K562 (cell line): Measurements from ENCODE around the gene POLR3H.

Source experiments
- CBX3 ChIP-seq, 2 experiments: IDR thresholded peaks; 1 replicate in 1 of 2; 2 replicates in 1 of 2; pipeline ENCODE4 v1.6.1; 2012; ENCODE audit warnings: inconsistent platforms in 2 of 2, low read length in 2 of 2, borderline replicate concordance in 1 of 2, control low read depth in 1 of 2
- ERF ChIP-seq: fragments of 450-650 bp; formaldehyde crosslinking; IDR thresholded peaks from 2 replicates; pipeline ENCODE4 v1.4.0; 2020; ENCODE audit warnings: mild to moderate bottlenecking, mixed read lengths
- EZH2 ChIP-seq: IDR thresholded peaks from 2 replicates; pipeline ENCODE4 v1.6.1; 2012; ENCODE audit warnings: low read depth, mild to moderate bottlenecking, inconsistent platforms, low read length, borderline replicate concordance
- GABPB2 ChIP-seq: fragments of 250-450 bp; sonication (Bioruptor Pico); conservative IDR thresholded peaks from 2 replicates; pipeline ENCODE4 v1.5.1; 2021; ENCODE audit warnings: mild to moderate bottlenecking
- GATA2 ChIP-seq: sonication (generic); formaldehyde crosslinking; IDR thresholded peaks from 2 replicates; pipeline ENCODE4 v1.4.0; 2020; ENCODE audit warnings: mild to moderate bottlenecking, missing genetic modification reagents
- TGIF2 ChIP-seq: sonication (generic); formaldehyde crosslinking; IDR thresholded peaks from 2 replicates; pipeline ENCODE4 v1.8.1; 2022; ENCODE audit warnings: mild to moderate bottlenecking, missing genetic modification reagents, moderate library complexity
- ZBTB8A ChIP-seq: fragments of 450-650 bp; IDR thresholded peaks from 2 replicates; pipeline ENCODE4 v1.6.1; 2018; ENCODE audit warnings: mild to moderate bottlenecking, moderate library complexity; ENCODE audit not compliant: partially characterized antibody
- ZNF274 ChIP-seq: IDR thresholded peaks from 2 replicates; pipeline ENCODE4 v1.6.1; 2011; ENCODE audit warnings: low read depth, mild to moderate bottlenecking, low read length, moderate library complexity, borderline replicate concordance
- TF ChIP-seq, protein P1 (sequence below): sonication (generic); formaldehyde crosslinking; IDR thresholded peaks from 2 replicates; pipeline ENCODE4 v1.8.1; 2023; ENCODE audit warnings: mild to moderate bottlenecking, missing genetic modification reagents, moderate library complexity
- TF ChIP-seq, protein P2 (sequence below), 2 experiments: fragments of 250-450 bp in 1 of 2; fragments of 450-650 bp in 1 of 2; sonication (Bioruptor Pico) in 1 of 2; IDR thresholded peaks; 2 replicates each; pipeline versions ENCODE4 v1.6.1 to v1.8.0; 2016 to 2021; ENCODE audit warnings: mild to moderate bottlenecking in 2 of 2, moderate library complexity in 2 of 2, missing compliant biosample characterization in 1 of 2, missing genetic modification characterization in 1 of 2
- TF ChIP-seq, protein P3 (sequence below): IDR thresholded peaks from 2 replicates; pipeline ENCODE4 v1.6.1; 2014; ENCODE audit warnings: antibody characterized with exemption

DNA sequence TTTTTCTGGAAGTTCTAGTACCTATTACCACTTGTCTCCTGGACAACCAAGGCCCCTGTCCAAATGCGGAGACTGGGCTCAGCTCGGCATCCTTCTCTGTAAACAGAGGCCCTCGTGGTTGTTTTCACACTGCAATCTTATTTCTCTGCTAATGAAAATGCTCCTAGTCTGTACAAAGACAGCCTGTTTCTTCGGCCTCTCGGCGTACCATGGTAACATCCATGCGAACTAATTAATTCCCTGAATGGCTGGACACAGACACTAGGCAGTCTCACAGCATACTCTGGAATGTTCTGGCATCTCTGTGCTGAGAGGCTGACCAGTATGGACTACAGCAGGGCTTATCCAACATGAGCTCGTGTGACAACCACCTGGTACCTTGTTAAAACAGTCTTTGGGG lies 5.7 kb downstream of the POLR3H start:
- TF ChIP-seq, protein P1, sequence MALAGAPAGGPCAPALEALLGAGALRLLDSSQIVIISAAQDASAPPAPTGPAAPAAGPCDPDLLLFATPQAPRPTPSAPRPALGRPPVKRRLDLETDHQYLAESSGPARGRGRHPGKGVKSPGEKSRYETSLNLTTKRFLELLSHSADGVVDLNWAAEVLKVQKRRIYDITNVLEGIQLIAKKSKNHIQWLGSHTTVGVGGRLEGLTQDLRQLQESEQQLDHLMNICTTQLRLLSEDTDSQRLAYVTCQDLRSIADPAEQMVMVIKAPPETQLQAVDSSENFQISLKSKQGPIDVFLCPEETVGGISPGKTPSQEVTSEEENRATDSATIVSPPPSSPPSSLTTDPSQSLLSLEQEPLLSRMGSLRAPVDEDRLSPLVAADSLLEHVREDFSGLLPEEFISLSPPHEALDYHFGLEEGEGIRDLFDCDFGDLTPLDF: no peak
- TF ChIP-seq GATA2 (CRISPR knock-in tag) (no peak), CBX3 (IDR thresholded peaks at IDR 0.05; ENCODE audit: borderline replicate concordance in 1 of 2, low read length in 2 of 2) (no peak), GABPB2 (CRISPR knock-in tag) (no peak), EZH2 (no peak), TGIF2 (CRISPR knock-in tag) (no peak), ERF (CRISPR knock-in tag) (no peak), ZNF274 (no peak), ZBTB8A (no peak)
- TF ChIP-seq, protein P2, sequence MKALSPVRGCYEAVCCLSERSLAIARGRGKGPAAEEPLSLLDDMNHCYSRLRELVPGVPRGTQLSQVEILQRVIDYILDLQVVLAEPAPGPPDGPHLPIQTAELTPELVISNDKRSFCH (CRISPR knock-in tag; IDR thresholded peaks at IDR 0.05): no peak
- TF ChIP-seq, protein P2 (tag; IDR thresholded peaks at IDR 0.05): no peak
- TF ChIP-seq, protein P3, sequence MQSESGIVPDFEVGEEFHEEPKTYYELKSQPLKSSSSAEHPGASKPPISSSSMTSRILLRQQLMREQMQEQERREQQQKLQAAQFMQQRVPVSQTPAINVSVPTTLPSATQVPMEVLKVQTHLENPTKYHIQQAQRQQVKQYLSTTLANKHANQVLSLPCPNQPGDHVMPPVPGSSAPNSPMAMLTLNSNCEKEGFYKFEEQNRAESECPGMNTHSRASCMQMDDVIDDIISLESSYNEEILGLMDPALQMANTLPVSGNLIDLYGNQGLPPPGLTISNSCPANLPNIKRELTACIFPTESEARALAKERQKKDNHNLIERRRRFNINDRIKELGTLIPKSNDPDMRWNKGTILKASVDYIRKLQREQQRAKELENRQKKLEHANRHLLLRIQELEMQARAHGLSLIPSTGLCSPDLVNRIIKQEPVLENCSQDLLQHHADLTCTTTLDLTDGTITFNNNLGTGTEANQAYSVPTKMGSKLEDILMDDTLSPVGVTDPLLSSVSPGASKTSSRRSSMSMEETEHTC: no peak
